HG03575 (cell line): ENCODE measurements around the gene CCDC50.

Source experiments
- ATAC-seq: cut with Tn5 transposase; IDR thresholded peaks from one replicate; pipeline ENCODE4 v1.9.1; 2021; ENCODE audit not compliant: unreplicated experiment, insufficient number of reproducible peaks, low FRiP score; ENCODE audit errors: extremely low read depth

Gene CCDC50

GRCh38 chr3:191441687-191442086 lies 112.5 kb downstream of the CCDC50 start:
- no peak for ATAC-seq

- ATAC-seq: no peak
These were observed 115.4 kb downstream of the CCDC50 start for GRCh38 chr3:191444569-191444968.
